ENCODE results near the gene SLC25A39. TPM values are rescaled to one million over a fixed set of nuclear protein-coding genes. Genes with fewer than 3 reads are reported as not detected.

The SLC25A39 gene
- polyA plus RNA-seq, 10 donors: 41.1 to 125 (median 66.1) TPM

GRCh38 chr17:44314869-44315661 is 9.6 kb downstream of the SLC25A39 start:
- DNase-seq: no peak

GRCh38 chr17:44314524-44314868 is 10.1 kb downstream of the SLC25A39 start:
- DNase-seq: no peak

GRCh38 chr17:44314031-44314430 is 10.6 kb downstream of the SLC25A39 start:
- no peak for DNase-seq

- DNase-seq: no peak
Observed at GRCh38 chr17:44312396-44313104, 12.1 kb downstream of the SLC25A39 start.

- DNase-seq: no peak
Observed at GRCh38 chr17:44311562-44312181, 13.0 kb downstream of the SLC25A39 start.

- no peak for DNase-seq
Observed at GRCh38 chr17:44310609-44311376, 13.8 kb downstream of the SLC25A39 start.

- DNase-seq: no peak
Observed at GRCh38 chr17:44310188-44310587, 14.4 kb downstream of the SLC25A39 start.

GRCh38 chr17:44309472-44309871 is 15.2 kb downstream of the SLC25A39 start:
- no peak for DNase-seq

GRCh38 chr17:44308865-44309264 is 15.8 kb downstream of the SLC25A39 start:
- DNase-seq: no peak

- peak; percentile 79 to 96 (median 92) for DNase-seq
Observed at GRCh38 chr17:44308320-44308818, 16.3 kb downstream of the SLC25A39 start, which contains the start of gene RUNDC3A. RUNDC3A (plus strand) TSS chr17:44308601; CDS start chr17:44308833, 232 bp downstream.

- DNase-seq: no peak
Observed at GRCh38 chr17:44307387-44308186, 17.0 kb downstream of the SLC25A39 start.

GRCh38 chr17:44304651-44305050 is 20.0 kb downstream of the SLC25A39 start:
- no peak for DNase-seq

- no peak for DNase-seq
Observed at GRCh38 chr17:44297975-44298374, 26.6 kb downstream of the SLC25A39 start.

- no peak for DNase-seq
Observed at GRCh38 chr17:44293509-44294226, 31.0 kb downstream of the SLC25A39 start.

- DNase-seq: no peak
Observed at GRCh38 chr17:44287651-44288050, 37.0 kb downstream of the SLC25A39 start.

- no peak for DNase-seq
Observed at GRCh38 chr17:44284024-44284400, 40.6 kb downstream of the SLC25A39 start.

- DNase-seq: no peak
Observed at GRCh38 chr17:44283344-44284023, 41.1 kb downstream of the SLC25A39 start.

GRCh38 chr17:44282264-44282663 is 42.4 kb downstream of the SLC25A39 start:
- DNase-seq: no peak

- DNase-seq: no peak
Observed at GRCh38 chr17:44281570-44281969, 43.1 kb downstream of the SLC25A39 start.

Data from muscle of back (tissue), 11 donors.